GM12878 (cell line): ENCODE measurements around the gene PREX1. TPM values are rescaled to one million over a fixed set of nuclear protein-coding genes. Genes with fewer than 3 reads are reported as not detected.

Experiments used
- ASH2L ChIP-seq: fragments of 300-600, 200-600 bp; sonication (generic); IDR thresholded peaks from 2 replicates; pipeline ENCODE4 v1.6.1; 2017; ENCODE audit warnings: low read depth, mild to moderate bottlenecking, borderline replicate concordance
- CUX1 ChIP-seq: IDR thresholded peaks from 2 replicates; pipeline ENCODE4 v1.6.1; 2012; ENCODE audit warnings: improper control_type of control experiment, low read depth, low read length; ENCODE audit not compliant: insufficient replicate concordance
- EED ChIP-seq: sonication (generic); IDR thresholded peaks from 2 replicates; pipeline ENCODE4 v1.6.1; 2016; ENCODE audit warnings: antibody characterized with exemption, low read depth
- HDAC6 ChIP-seq: fragments of 200-600 bp; sonication (generic); IDR thresholded peaks from one replicate; pipeline ENCODE4 v1.8.0; 2017; ENCODE audit warnings: antibody characterized with exemption; ENCODE audit not compliant: unreplicated experiment
- IRF4 ChIP-seq: IDR thresholded peaks from 2 replicates; pipeline ENCODE4 v1.6.1; 2011; ENCODE audit warnings: low read depth, low read length
- JUND ChIP-seq: IDR thresholded peaks from 2 replicates; pipeline ENCODE4 v1.6.1; 2012; ENCODE audit warnings: low read depth, mild to moderate bottlenecking, low read length, improper control_type of control experiment, moderate library complexity
- KLF5 ChIP-seq: fragments of 450-650 bp; IDR thresholded peaks from 2 replicates; pipeline ENCODE4 v1.6.1; 2014; ENCODE audit warnings: mild to moderate bottlenecking; ENCODE audit not compliant: partially characterized antibody
- NKRF ChIP-seq: fragments of 450-650 bp; conservative IDR thresholded peaks from 2 replicates; pipeline ENCODE4 v1.6.1; 2017; ENCODE audit warnings: mild to moderate bottlenecking, moderate library complexity
- PAX5 ChIP-seq: IDR thresholded peaks from 2 replicates; pipeline ENCODE4 v1.6.1; 2011; ENCODE audit warnings: low read depth, low read length, borderline replicate concordance
- RUNX3 ChIP-seq: IDR thresholded peaks from 2 replicates; pipeline ENCODE4 v1.6.1; 2012; ENCODE audit warnings: low read length, inconsistent platforms
- SPI1 ChIP-seq: IDR thresholded peaks from 2 replicates; pipeline ENCODE4 v1.6.1; 2011; ENCODE audit warnings: low read depth, mild to moderate bottlenecking, low read length, moderate library complexity, borderline replicate concordance; ENCODE audit not compliant: insufficient read depth
- TCF7 ChIP-seq: IDR thresholded peaks from 2 replicates; pipeline ENCODE4 v1.6.1; 2014; ENCODE audit warnings: antibody characterized with exemption, borderline replicate concordance
- ZBTB33 ChIP-seq: fragments of 450-650 bp; IDR thresholded peaks from 2 replicates; pipeline ENCODE4 v1.6.1; 2017; ENCODE audit warnings: mild to moderate bottlenecking
- ZNF207 ChIP-seq: fragments of 450-650 bp; IDR thresholded peaks from 2 replicates; pipeline ENCODE4 v1.6.1; 2014; ENCODE audit warnings: antibody characterized with exemption, mild to moderate bottlenecking, borderline replicate concordance
- polyA plus RNA-seq, 11 experiments: library from polyadenylated mRNA; depleted of rRNA in 4 of 11; unstranded in 6 of 11; stranded (reverse) in 5 of 11; fragments of >200 nt; fragmentation: Nextera tagmentation in 4 of 11; fragmentation: Illumina TruSeq in 1 of 11; extraction: Ambion mirVana in 4 of 11; extraction: Trizol in 1 of 11; gene quantifications; 1 replicate in 1 of 11; 2 replicates in 10 of 11; pipeline versions ENCODE4 v1.2.1 to v1.2.3, GENCODE V29; 2011 to 2016; ENCODE audit warnings: inconsistent platforms in 2 of 11, missing spikeins in 2 of 11, low read depth in 1 of 11
- total RNA-seq, 4 experiments: library from RNA; depleted of rRNA in 3 of 4; stranded (reverse); fragments of >200 nt in 3 of 4; fragmentation: Illumina TruSeq in 1 of 4; extraction: Trizol in 1 of 4; gene quantifications; 2 replicates each; pipeline versions ENCODE4 v1.2.1 to v1.2.3, GENCODE V29; 2013 to 2021
- TF ChIP-seq, protein P1 (sequence below): fragments of 450-650 bp; IDR thresholded peaks from 2 replicates; pipeline ENCODE4 v1.6.1; 2017; ENCODE audit warnings: mild to moderate bottlenecking, moderate library complexity
- TF ChIP-seq, protein P2 (sequence below): fragments of 450-650 bp; IDR thresholded peaks from 2 replicates; pipeline ENCODE4 v1.6.1; 2014; ENCODE audit warnings: mild to moderate bottlenecking

PREX1 gene
- total and polyA plus RNA-seq, 10 of the 15 experiments (the other 5 are each of a cell fraction or from before 2014, with no cell fraction given): 2.6 to 114 (median 38.9) TPM

GRCh38 chr20:48609491-48609978 lies 218.3 kb downstream of the PREX1 start (continued):
- TF ChIP-seq, protein P1, sequence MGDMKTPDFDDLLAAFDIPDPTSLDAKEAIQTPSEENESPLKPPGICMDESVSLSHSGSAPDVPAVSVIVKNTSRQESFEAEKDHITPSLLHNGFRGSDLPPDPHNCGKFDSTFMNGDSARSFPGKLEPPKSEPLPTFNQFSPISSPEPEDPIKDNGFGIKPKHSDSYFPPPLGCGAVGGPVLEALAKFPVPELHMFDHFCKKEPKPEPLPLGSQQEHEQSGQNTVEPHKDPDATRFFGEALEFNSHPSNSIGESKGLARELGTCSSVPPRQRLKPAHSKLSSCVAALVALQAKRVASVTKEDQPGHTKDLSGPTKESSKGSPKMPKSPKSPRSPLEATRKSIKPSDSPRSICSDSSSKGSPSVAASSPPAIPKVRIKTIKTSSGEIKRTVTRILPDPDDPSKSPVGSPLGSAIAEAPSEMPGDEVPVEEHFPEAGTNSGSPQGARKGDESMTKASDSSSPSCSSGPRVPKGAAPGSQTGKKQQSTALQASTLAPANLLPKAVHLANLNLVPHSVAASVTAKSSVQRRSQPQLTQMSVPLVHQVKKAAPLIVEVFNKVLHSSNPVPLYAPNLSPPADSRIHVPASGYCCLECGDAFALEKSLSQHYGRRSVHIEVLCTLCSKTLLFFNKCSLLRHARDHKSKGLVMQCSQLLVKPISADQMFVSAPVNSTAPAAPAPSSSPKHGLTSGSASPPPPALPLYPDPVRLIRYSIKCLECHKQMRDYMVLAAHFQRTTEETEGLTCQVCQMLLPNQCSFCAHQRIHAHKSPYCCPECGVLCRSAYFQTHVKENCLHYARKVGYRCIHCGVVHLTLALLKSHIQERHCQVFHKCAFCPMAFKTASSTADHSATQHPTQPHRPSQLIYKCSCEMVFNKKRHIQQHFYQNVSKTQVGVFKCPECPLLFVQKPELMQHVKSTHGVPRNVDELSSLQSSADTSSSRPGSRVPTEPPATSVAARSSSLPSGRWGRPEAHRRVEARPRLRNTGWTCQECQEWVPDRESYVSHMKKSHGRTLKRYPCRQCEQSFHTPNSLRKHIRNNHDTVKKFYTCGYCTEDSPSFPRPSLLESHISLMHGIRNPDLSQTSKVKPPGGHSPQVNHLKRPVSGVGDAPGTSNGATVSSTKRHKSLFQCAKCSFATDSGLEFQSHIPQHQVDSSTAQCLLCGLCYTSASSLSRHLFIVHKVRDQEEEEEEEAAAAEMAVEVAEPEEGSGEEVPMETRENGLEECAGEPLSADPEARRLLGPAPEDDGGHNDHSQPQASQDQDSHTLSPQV: no peak
- TF ChIP-seq ZBTB33 (no peak), TCF7 (no peak), SPI1 (no peak), HDAC6 (no peak), ASH2L (no peak), JUND (no peak), NKRF (no peak), RUNX3 (peak; percentile 51; the same call in 1 of the 2 replicates), EED (no peak), IRF4 (0 out of 2 replicates have a peak, but pooled peaks have one; percentile 10), ZNF207 (no peak), CUX1 (no peak), KLF5 (no peak), PAX5 (0 out of 2 replicates have a peak, but pooled peaks have one; percentile 33)
- TF ChIP-seq, protein P2, sequence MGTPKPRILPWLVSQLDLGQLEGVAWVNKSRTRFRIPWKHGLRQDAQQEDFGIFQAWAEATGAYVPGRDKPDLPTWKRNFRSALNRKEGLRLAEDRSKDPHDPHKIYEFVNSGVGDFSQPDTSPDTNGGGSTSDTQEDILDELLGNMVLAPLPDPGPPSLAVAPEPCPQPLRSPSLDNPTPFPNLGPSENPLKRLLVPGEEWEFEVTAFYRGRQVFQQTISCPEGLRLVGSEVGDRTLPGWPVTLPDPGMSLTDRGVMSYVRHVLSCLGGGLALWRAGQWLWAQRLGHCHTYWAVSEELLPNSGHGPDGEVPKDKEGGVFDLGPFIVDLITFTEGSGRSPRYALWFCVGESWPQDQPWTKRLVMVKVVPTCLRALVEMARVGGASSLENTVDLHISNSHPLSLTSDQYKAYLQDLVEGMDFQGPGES: no peak
